B cell (primary cell): ENCODE data around the gene COLEC12.

ENCODE experiments used
- CTCF ChIP-seq: fragments of 200-600 bp; IDR thresholded peaks from one replicate; pipeline ENCODE4 v1.8.0; 2022; ENCODE audit warnings: antibody characterized with exemption, mild to moderate bottlenecking
- EZH2 ChIP-seq: IDR thresholded peaks from 2 replicates; pipeline ENCODE4 v1.6.1; 2012; ENCODE audit warnings: borderline replicate concordance, low read depth, mild to moderate bottlenecking, moderate library complexity, low read length; ENCODE audit not compliant: insufficient read depth, poor library complexity, severe bottlenecking

GRCh38 chr18:323253-323622, 177.3 kb downstream of the COLEC12 start:
- TF ChIP-seq CTCF (no peak), EZH2 (no peak)
